GM12878 (cell line): ENCODE results near the gene STAT3. TPM values are rescaled to one million over a fixed set of nuclear protein-coding genes. Genes with fewer than 3 reads are reported as not detected.

Experiments
- ATAC-seq: fragments of 200-7000 bp; cut with Tn5 transposase; 3 replicates; pipeline ENCODE4 v1.9.1; 2020; ENCODE audit warnings: mild to moderate bottlenecking, moderate library complexity
- BruUV-seq: library from RNA; stranded (reverse); fragments of 400-500 nt; replicated peaks from 2 replicates; lab custom pipeline; 2021; lab: Mats Ljungman, UMichigan
- CTCF ChIA-PET: fragments of 300-600 bp; sonication (Branson Sonifier 250); formaldehyde crosslinking; extraction: SDS; loops from one replicate; lab custom pipeline; 2021; ENCODE audit warnings: inconsistent platforms; lab: Yijun Ruan, JAX
- POLR2A ChIA-PET: fragments of 350-600 bp; formaldehyde crosslinking; extraction: SDS; loops from one replicate; lab custom pipeline; 2021; ENCODE audit warnings: inconsistent platforms; lab: Charles Lee
- RAD21 ChIA-PET: fragments of 300-600 bp; sonication (Branson Sonifier 250); formaldehyde crosslinking; loops from one replicate; lab custom pipeline; 2023; ENCODE audit warnings: antibody characterized with exemption; ENCODE audit not compliant: unreplicated experiment; lab: Charles Lee
- SMC1A ChIA-PET: fragments of 300-600 bp; sonication (Branson Sonifier 250); formaldehyde crosslinking; loops from one replicate; lab custom pipeline; 2023; ENCODE audit not compliant: unreplicated experiment, uncharacterized antibody; lab: Charles Lee
- DNase-seq: peaks from one replicate; pipeline ENCODE4 v3.0.0-alpha.2; 2011; ENCODE audit warnings: low read depth, low spot score
- FAIRE-seq: peaks from 3 replicates; lab custom pipeline; 2011; peaks lifted over from hg19 to GRCh38; lab: Jason Lieb, UNC
- H2AFZ ChIP-seq: 2 replicates; pipeline ENCODE4 v1.6.0; 2011; ENCODE audit warnings: low read depth, low read length, control low read depth; ENCODE audit not compliant: control insufficient read depth
- H3K27ac ChIP-seq: 2 replicates; pipeline ENCODE4 v1.5.1; 2011; ENCODE audit warnings: control low read depth; ENCODE audit not compliant: control insufficient read depth, insufficient read depth
- H3K27me3 ChIP-seq, 2 experiments: replicated peaks in 1 of 2; 2 replicates each; pipeline versions ENCODE4 v1.6.0 to v1.6.1; 2011; ENCODE audit warnings: low read length in 1 of 2; ENCODE audit not compliant: control insufficient read depth in 2 of 2, insufficient read depth in 2 of 2
- H3K36me3 ChIP-seq, 2 experiments: 2 replicates each; pipeline ENCODE4 v1.5.1; 2011; ENCODE audit warnings: low read length in 1 of 2; ENCODE audit not compliant: control insufficient read depth in 2 of 2, insufficient read depth in 2 of 2
- H3K4me1 ChIP-seq: 2 replicates; pipeline ENCODE4 v1.6.1; 2011; ENCODE audit warnings: mild to moderate bottlenecking, low read length, moderate library complexity, mixed read lengths; ENCODE audit not compliant: control insufficient read depth, insufficient read depth
- H3K4me2 ChIP-seq: 2 replicates; pipeline ENCODE4 v1.6.0; 2011; ENCODE audit warnings: control low read depth; ENCODE audit not compliant: control insufficient read depth, insufficient read depth
- H3K4me3 ChIP-seq: fragments of 200-600 bp; sonication (generic); 2 replicates; pipeline ENCODE4 v1.5.1; 2016
- H3K79me2 ChIP-seq: 2 replicates; pipeline ENCODE4 v1.6.0; 2011; ENCODE audit warnings: low read length; ENCODE audit not compliant: control insufficient read depth, insufficient read depth
- H3K9ac ChIP-seq: 2 replicates; pipeline ENCODE4 v1.8.0; 2011; ENCODE audit warnings: low read length, control low read depth, mixed read lengths; ENCODE audit not compliant: control insufficient read depth, insufficient read depth
- H3K9me3 ChIP-seq: replicated peaks from 3 replicates; pipeline ENCODE4 v1.5.1; 2011; ENCODE audit warnings: mild to moderate bottlenecking, low read length; ENCODE audit not compliant: control insufficient read depth, insufficient read depth
- H4K20me1 ChIP-seq: 2 replicates; pipeline ENCODE4 v1.6.0; 2011; ENCODE audit not compliant: control insufficient read depth, insufficient read depth
- ATF7 ChIP-seq: fragments of 450-650 bp; IDR thresholded peaks from 2 replicates; pipeline ENCODE4 v1.6.1; 2016; ENCODE audit warnings: low read depth, mild to moderate bottlenecking
- CREB1 ChIP-seq: IDR thresholded peaks from 2 replicates; pipeline ENCODE4 v1.6.1; 2012; ENCODE audit warnings: low read depth, mild to moderate bottlenecking, inconsistent platforms
- CREM ChIP-seq: IDR thresholded peaks from 2 replicates; pipeline ENCODE4 v1.6.1; 2014; ENCODE audit warnings: antibody characterized with exemption, low read depth
- GATAD2B ChIP-seq: fragments of 450-650 bp; conservative IDR thresholded peaks from 2 replicates; pipeline ENCODE4 v1.6.1; 2017; ENCODE audit warnings: low read depth, mild to moderate bottlenecking, moderate library complexity
- JUNB ChIP-seq: IDR thresholded peaks from 2 replicates; pipeline ENCODE4 v1.6.1; 2016; ENCODE audit warnings: antibody characterized with exemption, mild to moderate bottlenecking
- NFIC ChIP-seq: IDR thresholded peaks from 2 replicates; pipeline ENCODE4 v1.6.1; 2012; ENCODE audit warnings: low read depth, mild to moderate bottlenecking, inconsistent platforms, low read length, moderate library complexity
- POLR2A ChIP-seq: IDR thresholded peaks from 2 replicates; pipeline ENCODE4 v1.6.1; 2011; ENCODE audit warnings: low read depth, mild to moderate bottlenecking, low read length
- POLR2AphosphoS2 ChIP-seq: IDR thresholded peaks from 2 replicates; pipeline ENCODE4 v1.6.1; 2011; ENCODE audit warnings: low read depth, mild to moderate bottlenecking, low read length, improper control_type of control experiment, moderate library complexity
- STAT3 ChIP-seq: IDR thresholded peaks from 2 replicates; pipeline ENCODE4 v1.6.1; 2011; ENCODE audit warnings: low read depth, low read length, improper control_type of control experiment
- ZNF274 ChIP-seq: IDR thresholded peaks from one replicate; pipeline ENCODE4 v1.8.0; 2011; ENCODE audit not compliant: insufficient read length, insufficient read depth
- WGBS: methylation state at CpG from one replicate; pipeline ENCODE4 v1.1.6; 2016; ENCODE audit warnings: low lambda C conversion rate; ENCODE audit not compliant: insufficient replicate concordance, insufficient coverage; ENCODE audit errors: missing lambda C conversion rate; 5-methylcytosine and 5-hydroxymethylcytosine counted together
- in situ Hi-C: fragments of 300-500 bp; cut with MboI; formaldehyde crosslinking; loops from 9 replicates; pipeline ENCODE4 v1.14.3; 2018; ENCODE audit warnings: mixed read lengths
- intact Hi-C: fragments of 100-400 bp; cut with micrococcal nuclease; formaldehyde crosslinking; loops from one replicate; pipeline ENCODE4 v1.14.2; 2022; ENCODE audit not compliant: unreplicated experiment
- polyA plus RNA-seq, 11 experiments: library from polyadenylated mRNA; depleted of rRNA in 4 of 11; unstranded in 6 of 11; stranded (reverse) in 5 of 11; fragments of >200 nt; fragmentation: Nextera tagmentation in 4 of 11; fragmentation: Illumina TruSeq in 1 of 11; extraction: Ambion mirVana in 4 of 11; extraction: Trizol in 1 of 11; gene quantifications; 1 replicate in 1 of 11; 2 replicates in 10 of 11; pipeline versions ENCODE4 v1.2.1 to v1.2.3, GENCODE V29; 2011 to 2016; ENCODE audit warnings: inconsistent platforms in 2 of 11, missing spikeins in 2 of 11, low read depth in 1 of 11
- total RNA-seq, 4 experiments: library from RNA; depleted of rRNA in 3 of 4; stranded (reverse); fragments of >200 nt in 3 of 4; fragmentation: Illumina TruSeq in 1 of 4; extraction: Trizol in 1 of 4; gene quantifications; 2 replicates each; pipeline versions ENCODE4 v1.2.1 to v1.2.3, GENCODE V29; 2013 to 2021

The STAT3 gene
- total and polyA plus RNA-seq, 10 of the 15 experiments (the other 5 are each of a cell fraction or from before 2014, with no cell fraction given) = 18.4 to 96.4 (median 60.9) TPM

- SMC1A ChIA-PET = interaction anchor here (0.9 to 1.5 kb wide), 3 partner anchors 9 to 33 kb away, joined by 3 to 4 read pairs (median 3); no protein-coding TSS in a partner anchor
- peak overlapping the region; percentile 2; the same call in 1 of the 2 replicates for H3K27ac ChIP-seq
- WGBS = 41% methylated on average over 1 of the region's 1 CpG
- ATAC-seq (no peak), FAIRE-seq (no peak), DNase-seq (no peak)
- no peaks in the 10 kb centered on the region; the same call in 1 of the 2 replicates for H4K20me1 ChIP-seq
- in situ Hi-C loops (no loop called here), intact Hi-C loops (no loop called here)
- BruUV-seq = no TSS peak
- CTCF ChIA-PET = interaction anchor here (1.1 to 1.5 kb wide), 3 partner anchors 9 to 51 kb away, joined by 3 to 6 read pairs (median 5); no protein-coding TSS in a partner anchor
- POLR2A ChIA-PET = interaction anchor here (0.6 to 2.8 kb wide), 4 partner anchors 9 to 32 kb away, joined by 3 to 11 read pairs (median 4); no protein-coding TSS in a partner anchor
- H3K27me3 ChIP-seq = no peaks in the 10 kb centered on the region
- RAD21 ChIA-PET = interaction anchor here (0.7 to 1.7 kb wide), 5 partner anchors 11 to 36 kb away, joined by 3 to 6 read pairs (median 4); no protein-coding TSS in a partner anchor
- H2AFZ ChIP-seq = no peak overlapping the region
- peak overlapping the region; percentile 45; the same call in 1 of the 2 replicates for H3K4me3 ChIP-seq
- TF ChIP-seq STAT3 (no peak), NFIC (peak; percentile 26; the same call in 1 of the 2 replicates), GATAD2B (no peak), JUNB (no peak), ATF7 (peak; percentile 44; the same call in 1 of the 2 replicates), POLR2A (no peak), CREB1 (peak; percentile 77), POLR2AphosphoS2 (no peak), CREM (peak; percentile 49; the same call in 1 of the 2 replicates), ZNF274 (no peak)
- H3K4me1 ChIP-seq = peaks cover 25% of the 10 kb centered on the region
- no peak overlapping the region for H3K9ac ChIP-seq
- H3K9me3 ChIP-seq = peaks cover 6% of the 10 kb centered on the region; the same call in 2 of the 3 replicates
- peaks cover 75% of the 10 kb centered on the region for H3K79me2 ChIP-seq
- H3K36me3 ChIP-seq = peaks cover 0 to 9% of the 10 kb centered on the region in 2 experiments; a peak in 1 of 4 replicates
- H3K4me2 ChIP-seq = peak overlapping the region; percentile 62; the same call in 1 of the 2 replicates
These were observed 14.3 kb downstream of the STAT3 start for GRCh38 chr17:42373896-42374295.
